Measurements from ENCODE around the gene ADK. TPM values are rescaled to one million over a fixed set of nuclear protein-coding genes. Genes with fewer than 3 reads are reported as not detected.
A peak's percentile ranks its signal among the peaks of the same experiment; 100 is the strongest.

ADK gene
- total and polyA plus RNA-seq, 2 donors (not counting 3 experiments of a cell fraction or from before 2014, with no cell fraction given), result 11.7 to 46.5 TPM

DNA sequence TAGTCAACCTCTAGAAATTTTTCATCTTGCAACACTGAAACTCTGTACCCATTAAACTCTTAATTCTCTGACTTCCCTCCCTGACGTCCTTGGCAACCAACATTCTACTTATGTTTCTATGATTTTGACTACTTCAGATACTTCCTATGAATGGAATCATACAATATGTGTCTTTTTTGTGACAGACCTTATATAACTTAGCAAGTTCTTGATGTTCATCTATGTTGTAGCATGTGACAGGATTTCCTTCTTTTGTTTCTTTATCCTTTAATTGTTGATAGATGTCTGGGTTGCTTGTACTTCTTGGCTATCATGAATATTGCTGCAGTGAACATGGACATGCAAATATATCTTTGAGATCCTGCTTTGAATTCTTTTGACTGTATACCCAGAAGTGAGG is 240.8 kb downstream of the ADK start:
- Histone ChIP-seq H3K4me1 (ENCODE audit: control insufficient read depth, extremely low read depth, insufficient read depth, low read length) (peaks cover 10% of the 10 kb centered on the region), H3K9me1 (replicated peaks; ENCODE audit: control insufficient read depth, extremely low read depth, insufficient read depth, low read length) (no peaks in the 10 kb centered on the region), H3K27ac (ENCODE audit: insufficient read depth, low read depth, low read length) (no peak overlapping the region), H3K36me3 (ENCODE audit: control insufficient read depth in 2 of 2, extremely low read depth in 1 of 2, insufficient read depth in 2 of 2, low read length in 2 of 2) (peaks cover 0 to 4% of the 10 kb centered on the region in 2 experiments), H3K79me2 (ENCODE audit: control insufficient read depth, insufficient read depth, low read length) (peaks cover 11% of the 10 kb centered on the region), H2AFZ (ENCODE audit: low read depth, low read length) (no peak overlapping the region), H4K20me1 (replicated peaks; ENCODE audit: control insufficient read depth, extremely low read depth, insufficient read depth, low read length) (no peaks in the 10 kb centered on the region), H3K9ac (replicated peaks; ENCODE audit: extremely low read depth, insufficient read depth, low read length) (no peak overlapping the region), H3K9me3 (replicated peaks; ENCODE audit: control insufficient read depth, insufficient read depth, low read length) (no peaks in the 10 kb centered on the region), H3K27me3 (ENCODE audit: control insufficient read depth in 2 of 2, insufficient read depth in 2 of 2, low read length in 2 of 2) (no peaks in the 10 kb centered on the region), H3K4me2 (ENCODE audit: insufficient read depth, low read length) (peak overlapping the region; percentile 53), H3K4me3 (replicated peaks in 1 of 3; ENCODE audit: insufficient read depth in 1 of 3, low read depth in 1 of 3, low read length in 3 of 3) (no peak overlapping the region)
- peak; percentile 35 for FAIRE-seq
- TF ChIP-seq POLR2AphosphoS5 (IDR thresholded peaks at IDR 0.05; ENCODE audit: insufficient read depth, low read depth, low read length) (no peak), FOS (IDR thresholded peaks at IDR 0.05; ENCODE audit: borderline replicate concordance, insufficient read depth, low read length) (no peak), EZH2 (IDR thresholded peaks at IDR 0.05; ENCODE audit: borderline replicate concordance, low read depth, low read length, severe bottlenecking) (no peak), MYC (IDR thresholded peaks at IDR 0.05; ENCODE audit: low read depth, low read length) (no peak), GATA2 (IDR thresholded peaks at IDR 0.05; ENCODE audit: insufficient read depth, insufficient read length, low read depth, low read length) (no peak), POLR2A (IDR thresholded peaks at IDR 0.05; ENCODE audit: low read depth, low read length) (no peak)
- TF ChIP-seq, protein P1, sequence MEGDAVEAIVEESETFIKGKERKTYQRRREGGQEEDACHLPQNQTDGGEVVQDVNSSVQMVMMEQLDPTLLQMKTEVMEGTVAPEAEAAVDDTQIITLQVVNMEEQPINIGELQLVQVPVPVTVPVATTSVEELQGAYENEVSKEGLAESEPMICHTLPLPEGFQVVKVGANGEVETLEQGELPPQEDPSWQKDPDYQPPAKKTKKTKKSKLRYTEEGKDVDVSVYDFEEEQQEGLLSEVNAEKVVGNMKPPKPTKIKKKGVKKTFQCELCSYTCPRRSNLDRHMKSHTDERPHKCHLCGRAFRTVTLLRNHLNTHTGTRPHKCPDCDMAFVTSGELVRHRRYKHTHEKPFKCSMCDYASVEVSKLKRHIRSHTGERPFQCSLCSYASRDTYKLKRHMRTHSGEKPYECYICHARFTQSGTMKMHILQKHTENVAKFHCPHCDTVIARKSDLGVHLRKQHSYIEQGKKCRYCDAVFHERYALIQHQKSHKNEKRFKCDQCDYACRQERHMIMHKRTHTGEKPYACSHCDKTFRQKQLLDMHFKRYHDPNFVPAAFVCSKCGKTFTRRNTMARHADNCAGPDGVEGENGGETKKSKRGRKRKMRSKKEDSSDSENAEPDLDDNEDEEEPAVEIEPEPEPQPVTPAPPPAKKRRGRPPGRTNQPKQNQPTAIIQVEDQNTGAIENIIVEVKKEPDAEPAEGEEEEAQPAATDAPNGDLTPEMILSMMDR (IDR thresholded peaks at IDR 0.05; ENCODE audit: extremely low read depth in 1 of 2, insufficient read depth in 1 of 2, low read depth in 1 of 2, low read length in 2 of 2), result no peak
- intact Hi-C loops (cut with micrococcal nuclease) (no loop called here), dilution Hi-C loops (cut with MboI; ENCODE audit: extremely low pct_ligation_motif_present, low sequenced_read_pairs) (no loop called here)
- BruUV-seq (replicated peaks), result no TSS peak
- ChIA-PET POLR2A (no interaction called here), CTCF (interaction anchor here (1.0 kb wide), 1 partner anchor 628 kb away, joined by 3 read pairs; no protein-coding TSS in a partner anchor)
- peak; percentile 63 for DNase-seq (ENCODE audit: low read depth, low spot score)

All from endothelial cell of umbilical vein (primary cell).